B cell (primary cell): Measurements from ENCODE around the gene AP1G1. TPM values are rescaled to one million over a fixed set of nuclear protein-coding genes. Genes with fewer than 3 reads are reported as not detected.
A peak's percentile ranks its signal among the peaks of the same experiment; 100 is the strongest.

Source experiments
- ATAC-seq: fragments of 200-7000 bp; cut with Tn5 transposase; one replicate; pipeline ENCODE4 v1.10.0; 2021; ENCODE audit warnings: low read depth, mild to moderate bottlenecking, moderate number of reproducible peaks, moderate library complexity
- CTCF ChIA-PET: fragments of 350-600 bp; sonication (Branson Sonifier 250); formaldehyde crosslinking; loops from one replicate; lab custom pipeline; 2021; ENCODE audit warnings: antibody characterized with exemption, inconsistent platforms; lab: Charles Lee
- POLR2A ChIA-PET: fragments of 350-600 bp; sonication (Branson Sonifier 250); formaldehyde crosslinking; loops from one replicate; lab custom pipeline; 2021; ENCODE audit warnings: antibody characterized with exemption; lab: Charles Lee
- DNase-seq: peaks from one replicate; pipeline ENCODE4 v3.0.0; 2013
- H2AFZ ChIP-seq: 2 replicates; pipeline ENCODE4 v1.6.1; 2012; ENCODE audit warnings: mild to moderate bottlenecking, low read depth, low read length; ENCODE audit not compliant: insufficient read depth, poor library complexity, severe bottlenecking
- H3K27ac ChIP-seq, 2 donors: 1 replicate in 1 of 2; 2 replicates in 1 of 2; pipeline ENCODE4 v1.5.1; 2012 to 2013; ENCODE audit warnings: low read length in 2 of 2, mild to moderate bottlenecking in 2 of 2, moderate library complexity in 1 of 2
- H3K27me3 ChIP-seq, 4 experiments: fragments of 200-600 bp in 1 of 4; sonication (generic) in 1 of 4; replicated peaks in 1 of 4; 1 replicate in 2 of 4; 2 replicates in 2 of 4; pipeline versions ENCODE4 v1.6.1 to v1.7.0; 2013 to 2016; ENCODE audit warnings: low read length in 3 of 4, mild to moderate bottlenecking in 2 of 4, mixed read lengths in 1 of 4, moderate library complexity in 1 of 4; ENCODE audit not compliant: insufficient read depth in 4 of 4, control insufficient read depth in 3 of 4; ENCODE audit errors: control extremely low read depth in 1 of 4
- H3K36me3 ChIP-seq, 2 experiments: replicated peaks in 1 of 2; 1 replicate in 1 of 2; 2 replicates in 1 of 2; pipeline versions ENCODE4 v1.6.1 to v1.7.1; 2013; ENCODE audit warnings: low read length in 1 of 2; ENCODE audit not compliant: insufficient read depth in 2 of 2, control insufficient read depth in 1 of 2; ENCODE audit errors: control extremely low read depth in 1 of 2, extremely low read depth in 1 of 2
- H3K4me1 ChIP-seq, 2 donors: fragments of 200-600 bp in 1 of 2; sonication (generic) in 1 of 2; 1 replicate in 1 of 2; 2 replicates in 1 of 2; pipeline versions ENCODE4 v1.5.1 to v1.6.1; 2013 to 2017; ENCODE audit warnings: low read length in 2 of 2; ENCODE audit not compliant: control insufficient read depth in 2 of 2, insufficient read depth in 2 of 2
- H3K4me2 ChIP-seq: replicated peaks from 2 replicates; pipeline ENCODE3; 2012; ENCODE audit warnings: mild to moderate bottlenecking, low read depth, low read length; ENCODE audit not compliant: poor library complexity, severe bottlenecking
- H3K4me3 ChIP-seq, 5 experiments: fragments of 200-600 bp in 1 of 5; sonication (generic) in 1 of 5; 1 replicate in 3 of 5; 2 replicates in 2 of 5; pipeline versions ENCODE4 v1.5.1 to v1.7.0; 2011 to 2016; ENCODE audit warnings: low read length in 4 of 5, mild to moderate bottlenecking in 4 of 5, low read depth in 2 of 5, control low read depth in 1 of 5, moderate library complexity in 1 of 5; ENCODE audit not compliant: insufficient read depth in 1 of 5; ENCODE audit errors: control extremely low read depth in 1 of 5, extremely low read depth in 1 of 5
- H3K79me2 ChIP-seq: fragments of 200-600 bp; sonication (generic); one replicate; pipeline ENCODE4 v1.6.0; 2016; ENCODE audit warnings: low read length; ENCODE audit not compliant: control insufficient read depth, insufficient read depth
- H3K9ac ChIP-seq: fragments of 200-600 bp; sonication (generic); 2 replicates; pipeline ENCODE4 v1.6.1; 2017; ENCODE audit warnings: mild to moderate bottlenecking, low read length, moderate library complexity
- H3K9me3 ChIP-seq, 3 donors: one replicate each; pipeline versions ENCODE4 v1.6.1 to v1.7.1; 2013; ENCODE audit warnings: low read length in 2 of 3; ENCODE audit not compliant: control insufficient read depth in 2 of 3, insufficient read depth in 1 of 3; ENCODE audit errors: control extremely low read depth in 1 of 3
- H4K20me1 ChIP-seq: 2 replicates; pipeline ENCODE4 v1.6.0; 2012; ENCODE audit warnings: mild to moderate bottlenecking, low read length; ENCODE audit not compliant: insufficient read depth, control insufficient read depth, poor library complexity, severe bottlenecking
- H3K27ac Mint-ChIP-seq: one replicate; pipeline ENCODE4 v1.8.0; 2021; ENCODE audit warnings: mixed read lengths
- H3K27me3 Mint-ChIP-seq: one replicate; pipeline ENCODE4 v1.8.0; 2021; ENCODE audit warnings: mixed read lengths
- H3K4me1 Mint-ChIP-seq: one replicate; pipeline ENCODE4 v1.8.0; 2021; ENCODE audit warnings: mixed read lengths
- H3K4me3 Mint-ChIP-seq: one replicate; pipeline ENCODE4 v1.8.0; 2021; ENCODE audit warnings: mixed read lengths
- H3K9me3 Mint-ChIP-seq: one replicate; pipeline ENCODE4 v1.8.0; 2022; ENCODE audit warnings: mixed read lengths; ENCODE audit not compliant: insufficient read depth
- EZH2 ChIP-seq: IDR thresholded peaks from 2 replicates; pipeline ENCODE4 v1.6.1; 2012; ENCODE audit warnings: borderline replicate concordance, low read depth, mild to moderate bottlenecking, moderate library complexity, low read length; ENCODE audit not compliant: insufficient read depth, poor library complexity, severe bottlenecking
- WGBS: methylation state at CpG from one replicate; pipeline ENCODE4 v1.1.5; 2013; ENCODE audit warnings: missing lambda C conversion rate; ENCODE audit not compliant: insufficient coverage; 5-methylcytosine and 5-hydroxymethylcytosine counted together
- intact Hi-C: fragments of 100-400 bp; cut with micrococcal nuclease; formaldehyde crosslinking; loops from one replicate; pipeline ENCODE4 v1.10.0; 2022
- polyA plus RNA-seq: library from polyadenylated mRNA; depleted of rRNA; stranded (reverse); fragments of >200 nt; gene quantifications from 2 replicates; pipeline ENCODE4 v1.2.3, GENCODE V29; 2012
- total RNA-seq, 2 donors: library from RNA; stranded (reverse); fragments of 120-200 nt in 1 of 2; gene quantifications; 1 replicate in 1 of 2; 2 replicates in 1 of 2; pipeline versions ENCODE4 v1.2.3 to v1.2.4, GENCODE V29; 2013 to 2022
- TF ChIP-seq, protein P1 (sequence below): fragments of 200-600 bp; IDR thresholded peaks from one replicate; pipeline ENCODE4 v1.8.0; 2022; ENCODE audit warnings: antibody characterized with exemption, mild to moderate bottlenecking

The AP1G1 gene
- total and polyA plus RNA-seq, 2 donors (not counting 1 experiment from before 2014, with no cell fraction given), result 43.8 to 142 TPM

DNA sequence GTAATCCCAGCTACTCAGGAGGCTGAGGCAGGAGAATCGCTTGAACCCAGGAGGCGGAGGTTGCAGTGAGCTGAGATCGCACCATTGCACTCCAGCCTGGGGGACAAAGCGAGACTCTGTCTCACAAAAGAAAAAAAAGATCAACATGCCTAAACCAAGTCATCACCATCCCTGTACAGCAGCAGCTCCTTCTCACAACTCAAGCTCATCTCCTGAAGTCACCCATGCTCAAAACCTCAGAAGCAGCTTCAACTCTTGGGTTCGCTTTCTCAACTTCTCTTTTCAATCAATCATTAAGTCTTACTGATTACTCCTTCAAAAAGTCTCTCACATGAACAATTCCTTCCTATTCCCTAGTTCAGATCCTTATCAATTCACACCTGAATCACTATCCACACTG, 115.5 kb downstream of the AP1G1 start:
- H3K4me3 Mint-ChIP-seq, result peak overlapping the region; percentile 65
- 13% methylated on average over 3 of the region's 5 CpGs for WGBS

DNA sequence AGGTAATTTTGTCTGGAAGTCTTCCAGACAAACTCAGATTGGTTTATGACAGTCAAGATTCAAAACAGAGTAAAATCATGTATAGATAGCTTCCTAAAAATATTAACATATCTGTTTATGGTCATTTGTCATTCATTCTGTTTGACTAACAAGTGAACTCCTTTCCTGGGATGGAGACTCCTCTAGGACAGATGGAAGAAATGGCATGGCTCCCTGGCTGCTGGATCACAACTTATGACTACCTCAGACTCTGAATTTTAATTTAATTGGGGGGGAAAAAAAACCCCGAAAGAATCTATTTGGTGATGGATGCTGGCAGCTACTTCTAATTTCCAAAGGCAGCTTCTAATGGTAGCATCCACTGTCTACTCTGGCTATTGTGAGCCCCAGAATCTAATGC, 118.7 kb downstream of the AP1G1 start:
- Histone ChIP-seq H3K9ac (no peak overlapping the region), H3K79me2 (peaks cover 5% of the 10 kb centered on the region), H4K20me1 (no peaks in the 10 kb centered on the region), H3K9me3 (no peaks in the 10 kb centered on the region), H3K4me3 (no peak overlapping the region), H3K4me1 (peaks cover 13 to 14% of the 10 kb centered on the region in 2 donors), H3K36me3 (peaks cover 6 to 17% of the 10 kb centered on the region in 2 experiments), H3K27me3 (no peaks in the 10 kb centered on the region), H3K27ac (no peak overlapping the region), H3K4me2 (no peak overlapping the region), H2AFZ (no peak overlapping the region)
- Mint-ChIP-seq H3K4me1 (peaks cover 12% of the 10 kb centered on the region), H3K27me3 (no peaks in the 10 kb centered on the region), H3K9me3 (no peaks in the 10 kb centered on the region), H3K4me3 (no peak overlapping the region), H3K27ac (no peak overlapping the region)
- ATAC-seq, result no peak
- DNase-seq, result no peak
- no peak for TF ChIP-seq EZH2
- TF ChIP-seq, protein P1, sequence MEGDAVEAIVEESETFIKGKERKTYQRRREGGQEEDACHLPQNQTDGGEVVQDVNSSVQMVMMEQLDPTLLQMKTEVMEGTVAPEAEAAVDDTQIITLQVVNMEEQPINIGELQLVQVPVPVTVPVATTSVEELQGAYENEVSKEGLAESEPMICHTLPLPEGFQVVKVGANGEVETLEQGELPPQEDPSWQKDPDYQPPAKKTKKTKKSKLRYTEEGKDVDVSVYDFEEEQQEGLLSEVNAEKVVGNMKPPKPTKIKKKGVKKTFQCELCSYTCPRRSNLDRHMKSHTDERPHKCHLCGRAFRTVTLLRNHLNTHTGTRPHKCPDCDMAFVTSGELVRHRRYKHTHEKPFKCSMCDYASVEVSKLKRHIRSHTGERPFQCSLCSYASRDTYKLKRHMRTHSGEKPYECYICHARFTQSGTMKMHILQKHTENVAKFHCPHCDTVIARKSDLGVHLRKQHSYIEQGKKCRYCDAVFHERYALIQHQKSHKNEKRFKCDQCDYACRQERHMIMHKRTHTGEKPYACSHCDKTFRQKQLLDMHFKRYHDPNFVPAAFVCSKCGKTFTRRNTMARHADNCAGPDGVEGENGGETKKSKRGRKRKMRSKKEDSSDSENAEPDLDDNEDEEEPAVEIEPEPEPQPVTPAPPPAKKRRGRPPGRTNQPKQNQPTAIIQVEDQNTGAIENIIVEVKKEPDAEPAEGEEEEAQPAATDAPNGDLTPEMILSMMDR, result no peak
- intact Hi-C loops, result no loop called here
- CTCF ChIA-PET, result no interaction called here
- WGBS, result no CpG with 5 or more reads among the region's 1 CpG
- POLR2A ChIA-PET, result no interaction called here

More for the DNA sequence above, 115.5 kb downstream of the AP1G1 start:
- ChIA-PET CTCF (interaction anchor here (0.5 kb wide), 1 partner anchor 25 kb away, joined by 3 read pairs; no protein-coding TSS in a partner anchor), POLR2A (no interaction called here)
- peak overlapping the region; percentile 46 for H3K4me2 ChIP-seq
- Mint-ChIP-seq H3K27ac (peak overlapping the region; percentile 50), H3K4me1 (peaks cover 19% of the 10 kb centered on the region), H3K9me3 (no peaks in the 10 kb centered on the region), H3K27me3 (no peaks in the 10 kb centered on the region)
- DNase-seq (peak; percentile 48), ATAC-seq (peak; percentile 47)
- no peaks in the 10 kb centered on the region for H3K9me3 ChIP-seq
- H4K20me1 ChIP-seq, result peaks cover under 1% of the 10 kb centered on the region
- no peaks in the 10 kb centered on the region for H3K27me3 ChIP-seq
- H3K36me3 ChIP-seq, result peaks cover 4 to 16% of the 10 kb centered on the region in 2 experiments
- no peak overlapping the region for H2AFZ ChIP-seq
- H3K9ac ChIP-seq, result no peak overlapping the region
- intact Hi-C loops, result no loop called here
- peak overlapping the region in 1 of 2 donors; percentile 42 for H3K27ac ChIP-seq
- peaks cover 14 to 15% of the 10 kb centered on the region in 2 donors for H3K4me1 ChIP-seq
- H3K79me2 ChIP-seq, result peaks cover 5% of the 10 kb centered on the region
- no peak overlapping the region for H3K4me3 ChIP-seq
- TF ChIP-seq, protein P1, result no peak
- TF ChIP-seq EZH2, result no peak
